GM19043 (cell line): ENCODE results near the gene P2RY2.

ENCODE experiments used
- ATAC-seq: cut with Tn5 transposase; IDR thresholded peaks from one replicate; pipeline ENCODE4 v1.9.1; 2021; ENCODE audit warnings: low read depth; ENCODE audit not compliant: unreplicated experiment

Gene P2RY2

DNA sequence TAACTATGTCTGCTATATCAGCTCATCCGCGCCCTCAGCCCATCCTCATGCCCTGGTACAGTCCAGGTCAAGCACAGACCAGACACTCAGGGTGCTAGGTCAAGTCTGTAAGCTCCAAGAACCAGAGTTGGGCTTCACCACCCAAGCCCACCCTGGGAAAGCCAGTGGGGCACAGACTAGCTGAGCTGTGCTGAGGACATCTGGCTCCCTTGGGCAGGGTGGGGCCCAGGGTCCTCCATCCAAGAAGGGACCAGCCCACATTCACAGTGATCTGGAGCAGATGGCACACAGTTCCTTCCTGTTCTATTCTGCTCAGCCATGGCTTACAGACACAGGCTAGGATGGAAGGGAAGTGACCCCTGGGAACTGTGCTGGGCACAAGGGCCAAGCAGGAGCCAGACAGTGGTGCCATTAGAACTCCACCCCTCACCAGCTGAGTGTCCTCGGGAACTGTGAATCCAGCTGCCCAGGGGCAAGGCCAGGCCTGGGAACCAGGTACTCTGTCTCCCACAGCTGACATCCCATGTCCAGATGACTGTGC is 63.2 kb downstream of the P2RY2 start:
- ATAC-seq = no peak

DNA sequence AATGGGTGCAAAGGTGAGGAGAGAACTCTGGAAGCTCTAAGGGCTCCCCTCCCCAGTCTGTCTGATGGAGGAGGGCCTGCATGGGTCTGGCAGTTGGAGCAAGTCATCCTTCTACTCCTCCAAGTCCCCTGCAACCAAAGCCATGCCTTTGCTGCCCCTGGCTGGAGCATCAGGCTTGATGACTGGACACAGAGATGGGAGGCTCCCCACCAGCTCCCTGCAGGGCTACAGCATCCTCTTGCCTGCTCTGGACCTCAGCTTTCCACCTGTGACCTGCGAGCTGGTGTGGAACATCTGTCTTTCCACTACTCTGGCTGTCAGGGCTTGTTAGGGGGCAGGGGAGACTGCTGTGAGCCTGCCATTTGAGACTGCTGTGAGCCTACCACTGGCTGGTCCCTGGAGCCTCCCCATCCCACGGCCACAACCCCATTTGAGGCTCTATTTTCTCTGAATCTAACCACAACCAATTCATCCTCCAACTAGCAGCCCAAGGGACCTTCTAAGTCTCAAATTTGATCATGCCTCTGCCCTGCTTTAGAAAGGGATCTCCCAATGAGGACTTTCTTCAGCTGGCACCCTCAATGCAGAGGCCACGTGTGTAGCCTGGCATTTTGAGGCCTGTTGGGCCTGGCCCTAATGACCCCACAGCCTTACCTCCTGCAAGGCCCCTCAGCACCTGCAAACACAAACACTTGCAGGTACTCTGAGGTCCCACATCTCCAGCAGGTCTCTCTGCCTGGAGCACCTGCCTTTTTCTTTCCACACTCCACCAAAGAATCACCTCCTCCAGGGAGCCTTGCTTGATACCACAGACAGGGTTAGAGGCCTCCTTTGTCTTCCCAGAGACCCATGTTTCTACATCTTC is 63.9 kb downstream of the P2RY2 start:
- no peak for ATAC-seq

DNA sequence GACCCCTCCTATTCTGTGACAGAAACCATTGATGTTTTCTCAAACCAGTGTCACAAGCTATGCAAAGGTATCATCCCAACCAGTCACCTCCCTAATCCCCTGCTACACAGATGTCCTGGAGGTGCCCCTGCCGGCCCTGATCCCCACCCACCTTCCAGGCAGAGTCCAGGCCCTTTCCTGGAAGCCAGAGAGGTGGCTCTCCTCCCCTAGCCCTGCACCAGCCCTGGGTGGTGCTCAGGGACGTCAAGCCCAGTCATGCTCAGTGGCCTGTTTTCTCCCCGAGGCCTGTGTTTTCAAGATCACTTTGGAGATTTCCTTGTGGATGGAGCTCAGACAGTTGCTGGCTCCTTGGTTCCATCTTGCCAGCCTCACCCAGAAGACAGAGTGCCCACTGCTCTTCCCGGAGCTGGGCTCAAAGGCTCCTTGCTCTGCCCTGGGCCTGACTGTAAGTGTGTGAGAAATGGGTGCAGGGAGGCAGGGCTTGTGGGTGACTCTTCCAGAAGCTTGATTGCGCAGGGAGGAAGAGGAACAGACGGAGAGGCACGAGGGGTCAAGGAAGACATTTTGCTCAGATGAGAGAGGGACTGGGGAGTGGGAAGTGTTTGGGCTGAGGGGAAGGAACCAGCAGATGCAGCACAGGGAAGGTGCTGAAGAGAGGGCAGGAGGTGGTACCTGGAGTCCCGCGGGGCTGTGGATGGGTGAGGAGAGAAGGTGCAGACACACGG is 65.4 kb downstream of the P2RY2 start:
- ATAC-seq = no peak

DNA sequence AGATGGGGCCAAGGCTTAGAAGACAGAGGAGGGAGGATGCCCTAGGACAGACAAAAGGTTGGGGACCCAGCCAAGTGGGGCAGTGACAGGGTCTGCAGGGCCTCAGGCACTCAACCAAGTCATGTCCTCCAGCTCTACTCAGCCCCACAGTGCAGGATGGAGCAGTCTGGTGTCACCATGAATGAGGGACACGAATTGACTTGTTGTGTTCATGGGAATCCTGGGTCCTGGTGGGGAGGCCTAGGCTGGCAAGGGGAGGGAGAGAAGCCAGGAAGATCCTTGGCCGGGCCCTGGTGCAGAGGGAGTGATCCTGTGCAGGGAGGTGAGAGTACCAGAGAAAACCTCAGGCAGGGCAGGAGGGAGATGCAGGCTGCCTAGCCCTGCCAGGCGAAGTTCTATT is 66.0 kb downstream of the P2RY2 start:
- no peak for ATAC-seq

DNA sequence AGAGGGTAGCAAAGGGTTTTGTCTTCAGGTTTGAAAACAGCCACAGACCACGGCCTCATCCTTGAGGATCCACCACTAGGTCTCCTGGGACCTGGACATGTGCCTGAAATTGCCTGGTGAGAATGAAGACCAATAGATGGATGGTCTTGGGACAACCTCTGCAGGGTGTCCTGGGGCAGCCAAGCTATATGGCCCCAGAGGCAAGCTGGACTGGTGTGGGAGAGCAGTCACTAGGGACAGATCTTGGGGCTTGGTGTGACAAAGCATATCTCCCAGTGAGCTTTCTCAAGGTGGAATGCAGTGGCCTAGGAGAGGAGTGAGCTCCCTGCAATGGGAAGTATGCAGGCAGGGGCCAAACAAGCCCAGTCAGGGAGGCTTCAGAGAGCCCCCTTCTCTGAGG is 67.6 kb downstream of the P2RY2 start:
- ATAC-seq = no peak
